ENCODE measurements around the gene OR6S1. TPM values are rescaled to one million over a fixed set of nuclear protein-coding genes. Genes with fewer than 3 reads are reported as not detected.

The OR6S1 gene
- total RNA-seq, 1 experiment from 2014 or later = not detected

DNA sequence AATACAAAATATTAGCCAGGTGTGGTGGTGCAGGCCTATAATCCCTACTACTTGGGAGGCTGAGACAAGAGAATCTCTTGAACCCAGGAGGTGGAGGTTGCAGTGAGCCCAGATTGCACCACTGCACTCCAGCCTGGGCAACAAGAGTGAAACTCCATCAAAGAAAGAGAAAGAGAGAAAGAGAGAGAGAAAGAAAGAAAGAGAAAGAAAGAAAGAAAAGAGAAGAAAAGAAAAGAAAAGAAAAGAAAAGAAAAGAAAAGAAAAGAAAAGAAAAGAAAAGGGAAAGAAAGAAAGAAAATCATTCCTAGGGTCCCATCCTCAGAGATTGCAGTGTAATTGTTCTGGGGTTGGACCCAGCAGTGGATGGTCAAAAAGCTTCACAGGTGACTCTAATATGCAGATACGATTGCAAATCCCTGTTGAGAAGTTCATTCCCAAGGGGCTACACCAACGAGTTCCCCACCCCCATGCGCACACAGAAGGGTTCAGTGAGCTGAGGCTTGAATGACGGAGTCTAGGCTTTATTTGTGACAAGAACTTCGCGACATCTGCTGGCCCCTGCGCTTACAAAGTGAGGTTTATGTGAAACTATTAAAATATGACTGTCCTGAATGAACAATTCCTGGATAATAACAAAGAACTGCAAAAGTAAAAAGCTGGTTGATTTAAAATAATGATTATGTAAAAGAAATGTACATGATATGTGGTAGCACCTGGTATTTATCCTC lies 32.9 kb downstream of the OR6S1 start:
- no peak overlapping the region for H3K4me3 ChIP-seq (ENCODE audit: low read depth in 2 of 2, low read length in 2 of 2)
- no peaks in the 10 kb centered on the region for H3K27me3 ChIP-seq (ENCODE audit: control insufficient read depth, insufficient read depth, low read length)
- no peaks in the 10 kb centered on the region for H3K36me3 ChIP-seq (ENCODE audit: control insufficient read depth, insufficient read depth, low read length)
- ATAC-seq (no peak), DNase-seq (ENCODE audit: low read depth, low spot score) (no peak)
- H3K27ac ChIP-seq (ENCODE audit: low read length) = no peak overlapping the region
- in situ Hi-C loops (cut with HindIII; ENCODE audit: low pct_unique_long_range_greater_than_20kb, low sequenced_read_pairs) (no loop called here), intact Hi-C loops (cut with micrococcal nuclease; ENCODE audit: unreplicated experiment) (loop anchor here (5.0 kb wide), 3 partner anchors 76 to 281 kb away; no protein-coding TSS in a partner anchor)
- no peaks in the 10 kb centered on the region for H3K9me3 ChIP-seq (ENCODE audit: control insufficient read depth, insufficient read depth, low read depth, low read length)
- BruUV-seq (replicated peaks) = no TSS peak
- POLR2A ChIA-PET = no interaction called here
- H3K4me1 ChIP-seq (ENCODE audit: control insufficient read depth, insufficient read depth, low read length) = peaks cover 16% of the 10 kb centered on the region
- CTCF ChIA-PET = interaction anchor here (0.5 to 0.7 kb wide), 2 partner anchors 42 to 198 kb away, joined by 3 to 4 read pairs; no protein-coding TSS in a partner anchor
- TF ChIP-seq, protein P1, sequence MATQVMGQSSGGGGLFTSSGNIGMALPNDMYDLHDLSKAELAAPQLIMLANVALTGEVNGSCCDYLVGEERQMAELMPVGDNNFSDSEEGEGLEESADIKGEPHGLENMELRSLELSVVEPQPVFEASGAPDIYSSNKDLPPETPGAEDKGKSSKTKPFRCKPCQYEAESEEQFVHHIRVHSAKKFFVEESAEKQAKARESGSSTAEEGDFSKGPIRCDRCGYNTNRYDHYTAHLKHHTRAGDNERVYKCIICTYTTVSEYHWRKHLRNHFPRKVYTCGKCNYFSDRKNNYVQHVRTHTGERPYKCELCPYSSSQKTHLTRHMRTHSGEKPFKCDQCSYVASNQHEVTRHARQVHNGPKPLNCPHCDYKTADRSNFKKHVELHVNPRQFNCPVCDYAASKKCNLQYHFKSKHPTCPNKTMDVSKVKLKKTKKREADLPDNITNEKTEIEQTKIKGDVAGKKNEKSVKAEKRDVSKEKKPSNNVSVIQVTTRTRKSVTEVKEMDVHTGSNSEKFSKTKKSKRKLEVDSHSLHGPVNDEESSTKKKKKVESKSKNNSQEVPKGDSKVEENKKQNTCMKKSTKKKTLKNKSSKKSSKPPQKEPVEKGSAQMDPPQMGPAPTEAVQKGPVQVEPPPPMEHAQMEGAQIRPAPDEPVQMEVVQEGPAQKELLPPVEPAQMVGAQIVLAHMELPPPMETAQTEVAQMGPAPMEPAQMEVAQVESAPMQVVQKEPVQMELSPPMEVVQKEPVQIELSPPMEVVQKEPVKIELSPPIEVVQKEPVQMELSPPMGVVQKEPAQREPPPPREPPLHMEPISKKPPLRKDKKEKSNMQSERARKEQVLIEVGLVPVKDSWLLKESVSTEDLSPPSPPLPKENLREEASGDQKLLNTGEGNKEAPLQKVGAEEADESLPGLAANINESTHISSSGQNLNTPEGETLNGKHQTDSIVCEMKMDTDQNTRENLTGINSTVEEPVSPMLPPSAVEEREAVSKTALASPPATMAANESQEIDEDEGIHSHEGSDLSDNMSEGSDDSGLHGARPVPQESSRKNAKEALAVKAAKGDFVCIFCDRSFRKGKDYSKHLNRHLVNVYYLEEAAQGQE (IDR thresholded peaks at IDR 0.05; ENCODE audit: insufficient read depth in 1 of 2, low read depth in 2 of 2, low read length in 1 of 2) = no peak
- TF ChIP-seq CTCF (IDR thresholded peaks at IDR 0.05) = no peak
- TF ChIP-seq POLR2AphosphoS5 (IDR thresholded peaks at IDR 0.05; ENCODE audit: low read depth, low read length) = no peak
- no peak for TF ChIP-seq TCF7L2 (IDR thresholded peaks at IDR 0.05; ENCODE audit: low read depth, low read length)
- TF ChIP-seq SIN3A (IDR thresholded peaks at IDR 0.05; ENCODE audit: borderline replicate concordance, insufficient read depth, low read depth, low read length) = no peak

DNA sequence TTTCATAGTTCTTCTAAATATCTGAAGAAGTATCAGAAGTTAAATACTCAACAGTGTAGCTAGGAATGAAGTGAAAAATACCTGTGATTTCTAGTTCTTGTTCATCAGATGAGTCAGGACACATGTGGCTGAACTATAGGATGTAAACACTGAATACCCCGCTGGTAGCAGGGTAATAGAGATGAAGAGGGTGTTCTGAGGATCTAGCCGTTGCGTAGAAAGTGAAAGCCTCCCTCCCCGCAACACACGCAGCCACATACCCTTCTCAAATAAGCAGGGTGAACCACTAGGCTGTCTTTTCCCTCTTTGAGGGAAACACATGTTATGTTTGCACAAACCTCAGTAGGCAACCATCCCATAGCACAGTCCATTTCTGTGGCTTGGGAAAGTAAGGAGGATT lies 33.9 kb downstream of the OR6S1 start:
- H3K4me1 ChIP-seq (ENCODE audit: control insufficient read depth, insufficient read depth, low read length) = peaks cover 13% of the 10 kb centered on the region
- no peak overlapping the region for H3K4me3 ChIP-seq (ENCODE audit: low read depth in 2 of 2, low read length in 2 of 2)
- intact Hi-C loops (cut with micrococcal nuclease; ENCODE audit: unreplicated experiment) = loop anchor here (5.0 kb wide), 3 partner anchors 75 to 280 kb away; no protein-coding TSS in a partner anchor
- H3K27me3 ChIP-seq (ENCODE audit: control insufficient read depth, insufficient read depth, low read length) = no peaks in the 10 kb centered on the region
- H3K36me3 ChIP-seq (ENCODE audit: control insufficient read depth, insufficient read depth, low read length) = no peaks in the 10 kb centered on the region
- ChIA-PET POLR2A (no interaction called here), CTCF (interaction anchor here (1.0 kb wide), 1 partner anchor 120 kb away, joined by 3 read pairs; no protein-coding TSS in a partner anchor)
- H3K27ac ChIP-seq (ENCODE audit: low read length) = no peak overlapping the region
- TF ChIP-seq SIN3A (IDR thresholded peaks at IDR 0.05; ENCODE audit: borderline replicate concordance, insufficient read depth, low read depth, low read length) (no peak), TCF7L2 (IDR thresholded peaks at IDR 0.05; ENCODE audit: low read depth, low read length) (no peak), POLR2AphosphoS5 (IDR thresholded peaks at IDR 0.05; ENCODE audit: low read depth, low read length) (no peak), CTCF (IDR thresholded peaks at IDR 0.05) (no peak)
- TF ChIP-seq, protein P1 (IDR thresholded peaks at IDR 0.05; ENCODE audit: insufficient read depth in 1 of 2, low read depth in 2 of 2, low read length in 1 of 2) = no peak
- DNase-seq (ENCODE audit: low read depth, low spot score) (no peak), ATAC-seq (no peak)
- in situ Hi-C loops (cut with HindIII; ENCODE audit: low pct_unique_long_range_greater_than_20kb, low sequenced_read_pairs) = no loop called here
- no TSS peak for BruUV-seq (replicated peaks)
- no peaks in the 10 kb centered on the region for H3K9me3 ChIP-seq (ENCODE audit: control insufficient read depth, insufficient read depth, low read depth, low read length)
